Naive thymus-derived CD4-positive, alpha-beta T cell (primary cell): ENCODE results near the gene OSBPL6. TPM values are rescaled to one million over a fixed set of nuclear protein-coding genes. Genes with fewer than 3 reads are reported as not detected.

Source experiments
- ATAC-seq: fragments of 150-1000 bp; cut with Tn5 transposase; 2 replicates; pipeline ENCODE4 v1.10.0; 2021; ENCODE audit warnings: mild to moderate bottlenecking, moderate library complexity
- CTCF ChIA-PET: fragments of 350-600 bp; sonication (Branson Sonifier 250); formaldehyde crosslinking; loops from one replicate; lab custom pipeline; 2021; ENCODE audit warnings: antibody characterized with exemption; lab: Charles Lee
- POLR2A ChIA-PET: fragments of 350-600 bp; sonication (Branson Sonifier 250); formaldehyde crosslinking; loops from one replicate; lab custom pipeline; 2021; ENCODE audit warnings: antibody characterized with exemption, inconsistent platforms; lab: Charles Lee
- DNase-seq, 9 donors: peaks; one replicate each; pipeline versions ENCODE4 v3.0.0 to v3.0.0-alpha.2; 2020 to 2022; ENCODE audit warnings: mixed read lengths in 1 of 9
- H3K27ac ChIP-seq: one replicate; pipeline ENCODE4 v1.7.0; 2013; ENCODE audit warnings: mild to moderate bottlenecking, low read depth, low read length, moderate library complexity
- H3K27me3 ChIP-seq, 2 donors: one replicate each; pipeline ENCODE4 v1.7.0; 2013; ENCODE audit warnings: low read length in 2 of 2, mild to moderate bottlenecking in 2 of 2, moderate library complexity in 2 of 2; ENCODE audit not compliant: control insufficient read depth in 2 of 2, insufficient read depth in 2 of 2
- H3K36me3 ChIP-seq, 3 experiments: 1 replicate in 2 of 3; 2 replicates in 1 of 3; pipeline ENCODE4 v1.7.0; 2013; ENCODE audit warnings: low read length in 3 of 3, mild to moderate bottlenecking in 3 of 3, moderate library complexity in 1 of 3; ENCODE audit not compliant: insufficient read depth in 3 of 3, control insufficient read depth in 2 of 3
- H3K4me1 ChIP-seq, 2 donors: one replicate each; pipeline ENCODE4 v1.7.0; 2013; ENCODE audit warnings: low read length in 2 of 2, mild to moderate bottlenecking in 2 of 2, moderate library complexity in 1 of 2; ENCODE audit not compliant: control insufficient read depth in 2 of 2, insufficient read depth in 2 of 2
- H3K4me3 ChIP-seq: 2 replicates; pipeline ENCODE4 v1.7.0; 2013; ENCODE audit warnings: mild to moderate bottlenecking, low read length
- H3K9me3 ChIP-seq, 3 experiments: 1 replicate in 2 of 3; 2 replicates in 1 of 3; pipeline ENCODE4 v1.7.0; 2013; ENCODE audit warnings: low read length in 3 of 3; ENCODE audit not compliant: control insufficient read depth in 2 of 3
- H3K27ac Mint-ChIP-seq, 9 donors: one replicate each; pipeline ENCODE4 v1.8.0; 2020 to 2022; ENCODE audit warnings: mixed read lengths in 9 of 9, mild to moderate bottlenecking in 8 of 9, moderate library complexity in 5 of 9, inconsistent platforms in 2 of 9
- H3K27me3 Mint-ChIP-seq, 5 donors: one replicate each; pipeline ENCODE4 v1.8.0; 2021 to 2022; ENCODE audit warnings: mixed read lengths in 5 of 5, mild to moderate bottlenecking in 1 of 5
- H3K36me3 Mint-ChIP-seq, 5 donors: one replicate each; pipeline ENCODE4 v1.8.0; 2020 to 2022; ENCODE audit warnings: mixed read lengths in 5 of 5, mild to moderate bottlenecking in 3 of 5, inconsistent platforms in 1 of 5
- H3K4me1 Mint-ChIP-seq, 7 donors: one replicate each; pipeline ENCODE4 v1.8.0; 2020 to 2022; ENCODE audit warnings: mixed read lengths in 7 of 7, mild to moderate bottlenecking in 3 of 7, inconsistent platforms in 1 of 7
- H3K4me3 Mint-ChIP-seq, 10 donors: one replicate each; pipeline ENCODE4 v1.8.0; 2020 to 2022; ENCODE audit warnings: mild to moderate bottlenecking in 10 of 10, mixed read lengths in 10 of 10, moderate library complexity in 6 of 10, inconsistent platforms in 2 of 10
- H3K9me3 Mint-ChIP-seq, 11 donors: one replicate each; pipeline ENCODE4 v1.8.0; 2020 to 2022; ENCODE audit warnings: mixed read lengths in 11 of 11, mild to moderate bottlenecking in 4 of 11, inconsistent platforms in 1 of 11, moderate library complexity in 1 of 11
- intact Hi-C, 2 donors: fragments of 100-400 bp; cut with micrococcal nuclease; formaldehyde crosslinking; loops; one replicate each; pipeline ENCODE4 v1.15.1; 2023
- polyA plus RNA-seq, 2 donors: library from polyadenylated mRNA; unstranded; fragments of 300-500 nt; fragmentation: Illumina TruSeq; gene quantifications; one replicate each; pipeline ENCODE4 v1.2.3, GENCODE V29; 2021
- total RNA-seq, 6 experiments: library from RNA in 5 of 6; stranded (reverse) in 5 of 6; gene quantifications; 1 replicate in 5 of 6; 2 replicates in 1 of 6; pipeline ENCODE4 v1.2.3 and lab custom pipeline; 2021 to 2026

Gene OSBPL6
- total and polyA plus RNA-seq, 7 experiments from 2014 or later, result 0.05 to 1.1 (median 0.48) TPM; not detected in 2

- ChIA-PET POLR2A (no interaction called here), CTCF (no interaction called here)
- H3K27me3 Mint-ChIP-seq, result peaks cover 0 to 9% (median 5%) of the 10 kb centered on the region in 5 donors
- ATAC-seq, result no peak
- H3K4me3 ChIP-seq, result no peak overlapping the region
- intact Hi-C loops, result no loop called here
- no peaks in the 10 kb centered on the region for H3K4me1 ChIP-seq
- no peak overlapping the region for H3K4me3 Mint-ChIP-seq
- DNase-seq, result no peak
- H3K27ac ChIP-seq, result no peak overlapping the region
- H3K27me3 ChIP-seq, result peaks cover 0 to 3% of the 10 kb centered on the region in 2 donors
- no peaks in the 10 kb centered on the region for H3K4me1 Mint-ChIP-seq
- no peak overlapping the region for H3K27ac Mint-ChIP-seq
- H3K9me3 ChIP-seq, result no peaks in the 10 kb centered on the region
- no peaks in the 10 kb centered on the region for H3K36me3 ChIP-seq
- no peaks in the 10 kb centered on the region for H3K9me3 Mint-ChIP-seq
- H3K36me3 Mint-ChIP-seq, result no peaks in the 10 kb centered on the region
Observed at GRCh38 chr2:178330175-178331017, 136.1 kb downstream of the OSBPL6 start.

GRCh38 chr2:178331474-178332432, 137.4 kb downstream of the OSBPL6 start:
- no peaks in the 10 kb centered on the region for H3K9me3 Mint-ChIP-seq
- H3K36me3 ChIP-seq, result no peaks in the 10 kb centered on the region
- H3K4me3 ChIP-seq, result no peak overlapping the region
- H3K27me3 ChIP-seq, result peaks cover 0 to 3% of the 10 kb centered on the region in 2 donors
- CTCF ChIA-PET, result no interaction called here
- H3K4me3 Mint-ChIP-seq, result no peak overlapping the region
- no peak overlapping the region for H3K27ac ChIP-seq
- no peaks in the 10 kb centered on the region for H3K9me3 ChIP-seq
- DNase-seq (no peak), ATAC-seq (no peak)
- no peak overlapping the region for H3K27ac Mint-ChIP-seq
- peaks cover 0 to 3% (median 0%) of the 10 kb centered on the region in 5 donors for H3K36me3 Mint-ChIP-seq
- POLR2A ChIA-PET, result no interaction called here
- peaks cover 0 to 4% (median 0%) of the 10 kb centered on the region in 7 donors for H3K4me1 Mint-ChIP-seq
- no peaks in the 10 kb centered on the region for H3K4me1 ChIP-seq
- intact Hi-C loops, result no loop called here
- peaks cover 4 to 9% (median 5%) of the 10 kb centered on the region in 5 donors for H3K27me3 Mint-ChIP-seq

- H3K36me3 Mint-ChIP-seq, result peaks cover 0 to 4% (median 0%) of the 10 kb centered on the region in 5 donors
- no peak for ATAC-seq
- Histone ChIP-seq H3K27me3 (peaks cover 0 to 3% of the 10 kb centered on the region in 2 donors), H3K9me3 (no peaks in the 10 kb centered on the region), H3K4me3 (no peak overlapping the region), H3K36me3 (no peaks in the 10 kb centered on the region), H3K4me1 (no peaks in the 10 kb centered on the region), H3K27ac (no peak overlapping the region)
- intact Hi-C loops, result no loop called here
- peaks cover 4 to 10% (median 8%) of the 10 kb centered on the region in 5 donors for H3K27me3 Mint-ChIP-seq
- H3K4me3 Mint-ChIP-seq, result no peak overlapping the region
- H3K9me3 Mint-ChIP-seq, result no peaks in the 10 kb centered on the region
- DNase-seq, result no peak
- peaks cover 0 to 5% (median 0%) of the 10 kb centered on the region in 7 donors for H3K4me1 Mint-ChIP-seq
- POLR2A ChIA-PET, result no interaction called here
- CTCF ChIA-PET, result no interaction called here
- H3K27ac Mint-ChIP-seq, result no peak overlapping the region
Observed at GRCh38 chr2:178333851-178334250, 139.5 kb downstream of the OSBPL6 start.

GRCh38 chr2:178335230-178335629, 140.9 kb downstream of the OSBPL6 start:
- Histone ChIP-seq H3K27me3 (peaks cover 2 to 3% of the 10 kb centered on the region in 2 donors), H3K9me3 (no peaks in the 10 kb centered on the region), H3K36me3 (no peaks in the 10 kb centered on the region), H3K4me3 (no peak overlapping the region), H3K27ac (no peak overlapping the region), H3K4me1 (no peaks in the 10 kb centered on the region)
- no peak for DNase-seq
- Mint-ChIP-seq H3K4me3 (no peak overlapping the region), H3K27ac (no peak overlapping the region), H3K4me1 (peaks cover 0 to 5% (median 0%) of the 10 kb centered on the region in 7 donors), H3K9me3 (no peaks in the 10 kb centered on the region), H3K27me3 (peaks cover 8 to 14% (median 10%) of the 10 kb centered on the region in 5 donors), H3K36me3 (peaks cover 0 to 4% (median 0%) of the 10 kb centered on the region in 5 donors)
- ATAC-seq, result no peak
- POLR2A ChIA-PET, result no interaction called here
- CTCF ChIA-PET, result no interaction called here
- intact Hi-C loops, result no loop called here

- CTCF ChIA-PET, result interaction anchor here (0.6 kb wide), 1 partner anchor 73 kb away, joined by 3 read pairs; no protein-coding TSS in a partner anchor
- POLR2A ChIA-PET, result no interaction called here
- H3K27me3 ChIP-seq, result peaks cover 0 to 2% of the 10 kb centered on the region in 2 donors
- Mint-ChIP-seq H3K27me3 (peaks cover 39 to 50% (median 43%) of the 10 kb centered on the region in 5 donors), H3K27ac (no peak overlapping the region), H3K4me3 (no peak overlapping the region), H3K9me3 (no peaks in the 10 kb centered on the region), H3K4me1 (peaks cover 0 to 2% (median 0%) of the 10 kb centered on the region in 7 donors), H3K36me3 (no peaks in the 10 kb centered on the region)
- no peaks in the 10 kb centered on the region for H3K4me1 ChIP-seq
- H3K27ac ChIP-seq, result no peak overlapping the region
- intact Hi-C loops, result no loop called here
- H3K4me3 ChIP-seq, result no peak overlapping the region
- H3K9me3 ChIP-seq, result no peaks in the 10 kb centered on the region
- no peaks in the 10 kb centered on the region for H3K36me3 ChIP-seq
- ATAC-seq, result no peak
- no peak for DNase-seq
Observed at GRCh38 chr2:178344121-178344520, 149.8 kb downstream of the OSBPL6 start.

GRCh38 chr2:178345951-178346350, 151.6 kb downstream of the OSBPL6 start:
- H3K9me3 Mint-ChIP-seq, result no peaks in the 10 kb centered on the region
- H3K27ac ChIP-seq, result no peak overlapping the region
- intact Hi-C loops, result no loop called here
- H3K9me3 ChIP-seq, result no peaks in the 10 kb centered on the region
- H3K4me3 ChIP-seq, result no peak overlapping the region
- CTCF ChIA-PET, result no interaction called here
- H3K4me1 Mint-ChIP-seq, result peaks cover 0 to 2% (median 0%) of the 10 kb centered on the region in 7 donors
- no peaks in the 10 kb centered on the region for H3K36me3 ChIP-seq
- no peak for DNase-seq
- no peak overlapping the region for H3K4me3 Mint-ChIP-seq
- H3K27me3 Mint-ChIP-seq, result peaks cover 44 to 59% (median 53%) of the 10 kb centered on the region in 5 donors
- no peaks in the 10 kb centered on the region for H3K27me3 ChIP-seq
- H3K4me1 ChIP-seq, result no peaks in the 10 kb centered on the region
- H3K36me3 Mint-ChIP-seq, result no peaks in the 10 kb centered on the region
- POLR2A ChIA-PET, result no interaction called here
- ATAC-seq, result no peak
- H3K27ac Mint-ChIP-seq, result no peak overlapping the region
